ENCODE measurements around the gene SPATS2.
"Not testable (repeated sequence)": the region's sequence is repeated elsewhere in the genome, so short reads cannot be mapped to it uniquely, and the experiment has no call there.

Gene SPATS2

DNA sequence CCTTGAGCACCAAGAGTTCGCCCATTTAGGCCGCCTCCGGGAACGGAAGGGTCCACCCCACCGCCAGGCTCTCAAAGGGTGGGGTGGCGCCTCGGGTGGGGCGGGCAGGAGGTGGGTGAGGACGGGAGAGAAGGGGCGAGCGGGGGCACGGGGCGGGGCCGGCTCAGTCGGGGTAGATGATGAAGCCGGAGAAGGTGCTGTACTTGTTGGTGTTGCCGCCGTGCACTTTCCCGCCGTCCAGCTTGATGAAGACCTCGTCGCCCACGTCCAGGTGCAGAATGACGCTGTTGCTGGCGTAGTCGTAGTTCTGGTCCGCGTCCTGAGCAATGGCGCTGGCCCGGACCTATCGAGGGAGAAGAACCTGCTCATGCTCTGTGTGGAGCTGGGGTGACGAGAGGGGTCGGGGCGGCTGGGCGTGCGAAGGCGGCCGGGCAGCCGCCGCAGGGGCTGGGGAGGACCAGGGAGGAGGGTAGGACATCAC is 34.3 kb upstream of the SPATS2 start:
- no peak for DNase-seq (ENCODE audit: low read depth)
- peak overlapping the region; percentile 15; the same call in 1 of the 2 replicates for H3K4me3 ChIP-seq (ENCODE audit: low read length)
- TF ChIP-seq, protein P1, sequence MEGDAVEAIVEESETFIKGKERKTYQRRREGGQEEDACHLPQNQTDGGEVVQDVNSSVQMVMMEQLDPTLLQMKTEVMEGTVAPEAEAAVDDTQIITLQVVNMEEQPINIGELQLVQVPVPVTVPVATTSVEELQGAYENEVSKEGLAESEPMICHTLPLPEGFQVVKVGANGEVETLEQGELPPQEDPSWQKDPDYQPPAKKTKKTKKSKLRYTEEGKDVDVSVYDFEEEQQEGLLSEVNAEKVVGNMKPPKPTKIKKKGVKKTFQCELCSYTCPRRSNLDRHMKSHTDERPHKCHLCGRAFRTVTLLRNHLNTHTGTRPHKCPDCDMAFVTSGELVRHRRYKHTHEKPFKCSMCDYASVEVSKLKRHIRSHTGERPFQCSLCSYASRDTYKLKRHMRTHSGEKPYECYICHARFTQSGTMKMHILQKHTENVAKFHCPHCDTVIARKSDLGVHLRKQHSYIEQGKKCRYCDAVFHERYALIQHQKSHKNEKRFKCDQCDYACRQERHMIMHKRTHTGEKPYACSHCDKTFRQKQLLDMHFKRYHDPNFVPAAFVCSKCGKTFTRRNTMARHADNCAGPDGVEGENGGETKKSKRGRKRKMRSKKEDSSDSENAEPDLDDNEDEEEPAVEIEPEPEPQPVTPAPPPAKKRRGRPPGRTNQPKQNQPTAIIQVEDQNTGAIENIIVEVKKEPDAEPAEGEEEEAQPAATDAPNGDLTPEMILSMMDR (conservative IDR thresholded peaks at IDR 0.05; ENCODE audit: low read length) = no peak

DNA sequence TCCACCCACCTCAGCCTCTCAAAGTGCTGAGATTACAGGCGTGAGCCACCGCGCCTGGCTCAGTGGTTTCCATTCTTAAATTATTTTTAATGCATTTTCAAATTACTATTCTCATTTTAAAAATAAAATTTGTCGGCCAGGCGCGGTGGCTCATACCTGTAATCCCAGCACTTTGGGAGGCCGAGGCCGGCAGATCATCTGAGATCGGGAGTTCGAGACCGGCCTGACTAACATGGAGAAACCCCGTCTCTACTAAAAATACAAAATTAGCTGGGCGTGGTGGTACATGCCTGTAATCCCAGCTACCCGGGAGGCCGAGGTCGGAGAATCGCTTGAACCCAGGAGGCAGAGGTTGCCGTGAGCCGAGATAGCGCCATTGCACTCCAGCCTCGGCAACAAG is 33.5 kb upstream of the SPATS2 start:
- H3K4me3 ChIP-seq (ENCODE audit: low read length); DNase-seq (ENCODE audit: low read depth): not testable (repeated sequence)

DNA sequence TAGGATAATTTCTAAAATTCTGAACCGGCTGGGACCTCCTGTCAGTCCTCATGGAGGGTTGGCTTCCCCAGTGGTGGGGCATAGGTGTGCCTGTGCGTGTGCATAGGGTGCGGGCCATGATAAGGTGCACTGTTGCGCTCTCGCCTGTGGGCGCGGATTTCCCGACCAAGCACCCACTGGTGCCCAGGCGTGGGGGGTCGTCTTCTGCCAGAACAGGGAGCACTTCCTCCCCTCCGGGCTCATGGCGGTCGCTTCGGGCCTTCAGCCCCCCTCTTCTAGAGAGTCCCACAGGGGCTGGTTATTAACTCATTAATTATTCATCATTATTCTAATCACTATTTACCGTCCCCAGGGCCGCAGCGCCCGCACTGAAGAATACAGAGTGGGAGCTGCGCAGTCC is 33.0 kb upstream of the SPATS2 start:
- TF ChIP-seq, protein P1 (conservative IDR thresholded peaks at IDR 0.05; ENCODE audit: low read length) = no peak
- DNase-seq (ENCODE audit: low read depth) = no peak
- H3K4me3 ChIP-seq (ENCODE audit: low read length) = no peak overlapping the region

DNA sequence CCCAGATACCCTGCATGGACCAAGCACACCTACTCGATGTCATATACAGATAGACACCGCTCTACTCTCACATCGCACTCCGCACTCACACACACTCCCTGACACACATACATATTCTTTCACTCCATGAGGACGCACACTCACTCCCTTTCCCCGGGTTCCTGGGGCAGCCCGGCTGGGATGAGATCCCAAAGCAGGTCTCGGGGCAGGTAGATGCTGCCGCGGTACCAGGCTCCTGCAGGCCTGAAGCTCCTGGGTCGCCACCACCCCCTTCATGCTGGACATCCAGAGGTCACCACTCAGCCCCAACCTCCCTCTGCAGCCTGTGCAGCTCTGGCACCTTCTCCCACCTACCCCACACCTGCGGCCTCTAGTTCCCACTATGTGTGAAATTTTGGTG is 32.6 kb upstream of the SPATS2 start:
- no peak for DNase-seq (ENCODE audit: low read depth)
- TF ChIP-seq, protein P1 (conservative IDR thresholded peaks at IDR 0.05; ENCODE audit: low read length) = no peak
- H3K4me3 ChIP-seq (ENCODE audit: low read length) = no peak overlapping the region

DNA sequence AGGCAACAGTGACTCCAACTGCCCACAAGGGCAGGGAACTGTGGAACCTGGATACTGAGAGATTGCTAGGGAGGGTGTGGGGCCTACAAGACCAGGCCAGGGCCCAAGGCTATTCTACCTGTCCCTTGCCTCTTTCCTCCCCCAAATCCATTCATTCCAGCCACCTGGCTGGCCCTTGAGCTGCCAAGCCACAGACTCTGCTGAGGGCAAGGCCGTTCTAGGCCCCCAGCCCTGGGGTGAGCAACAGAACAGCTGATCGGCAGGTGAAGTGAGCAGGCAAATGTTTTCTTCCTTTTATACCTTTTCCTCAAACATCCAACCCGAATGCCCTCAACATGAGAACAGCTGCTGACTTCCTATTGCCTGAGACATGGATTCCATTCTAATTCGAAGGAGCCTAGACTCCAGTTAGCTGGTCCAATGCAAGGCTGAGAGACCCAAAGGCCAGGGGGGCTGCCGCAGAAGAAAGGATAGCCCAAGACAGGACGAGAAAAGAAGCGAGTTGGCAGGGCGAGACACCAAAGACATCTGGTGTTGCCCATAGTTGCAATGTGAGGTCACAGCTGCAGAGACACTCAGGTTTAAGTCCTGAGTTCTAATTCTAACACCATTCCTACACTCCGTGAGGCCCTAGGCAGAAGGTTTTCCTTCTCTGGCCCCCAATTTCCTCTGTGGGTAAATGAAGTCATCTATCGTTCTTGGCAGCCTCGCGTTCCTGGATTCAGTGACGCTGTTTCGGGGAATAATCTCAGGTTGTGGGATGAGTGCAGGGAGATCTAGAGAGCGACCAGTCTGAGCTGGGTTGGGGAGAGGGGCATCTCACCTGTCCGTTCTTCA is 31.9 kb upstream of the SPATS2 start:
- TF ChIP-seq, protein P1 (conservative IDR thresholded peaks at IDR 0.05; ENCODE audit: low read length) = no peak
- H3K4me3 ChIP-seq (ENCODE audit: low read length) = no peak overlapping the region
- DNase-seq (ENCODE audit: low read depth) = no peak

DNA sequence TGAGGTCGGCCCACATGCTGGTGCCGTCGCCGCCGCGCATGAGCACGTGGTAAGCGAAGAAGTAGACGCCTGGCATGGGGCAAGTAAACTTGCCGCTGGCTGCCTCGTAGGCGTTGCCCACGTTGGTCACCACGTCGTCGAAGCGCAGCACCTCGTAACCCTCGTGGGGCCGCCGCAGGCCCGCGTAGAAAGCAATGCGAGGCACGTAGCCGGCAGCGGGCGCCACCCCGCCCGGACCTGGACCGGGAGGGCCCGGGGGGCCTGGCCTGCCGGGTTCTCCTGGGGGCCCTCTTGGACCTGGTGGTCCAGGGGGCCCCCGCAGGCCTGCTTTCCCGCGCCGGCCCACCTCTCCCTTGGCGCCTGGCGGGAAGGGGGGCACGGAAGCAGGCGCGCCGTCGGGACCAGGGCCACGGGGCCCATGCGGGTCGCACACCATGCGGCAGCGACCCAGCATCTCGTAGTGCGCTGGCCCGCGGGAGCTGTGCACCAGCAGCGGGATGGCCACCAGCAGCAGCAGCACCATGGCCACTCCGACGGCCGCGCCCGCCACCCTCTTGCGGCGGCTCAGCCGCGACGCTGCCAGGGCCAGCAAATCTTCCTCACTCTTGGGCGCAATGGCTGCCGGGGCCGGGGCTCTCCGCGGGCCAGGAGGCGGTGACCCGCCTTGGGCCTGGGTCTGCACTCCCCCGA is 31.2 kb upstream of the SPATS2 start:
- TF ChIP-seq, protein P1 (conservative IDR thresholded peaks at IDR 0.05; ENCODE audit: low read length) = no peak
- no peak for DNase-seq (ENCODE audit: low read depth)
- H3K4me3 ChIP-seq (ENCODE audit: low read length) = no peak overlapping the region

DNA sequence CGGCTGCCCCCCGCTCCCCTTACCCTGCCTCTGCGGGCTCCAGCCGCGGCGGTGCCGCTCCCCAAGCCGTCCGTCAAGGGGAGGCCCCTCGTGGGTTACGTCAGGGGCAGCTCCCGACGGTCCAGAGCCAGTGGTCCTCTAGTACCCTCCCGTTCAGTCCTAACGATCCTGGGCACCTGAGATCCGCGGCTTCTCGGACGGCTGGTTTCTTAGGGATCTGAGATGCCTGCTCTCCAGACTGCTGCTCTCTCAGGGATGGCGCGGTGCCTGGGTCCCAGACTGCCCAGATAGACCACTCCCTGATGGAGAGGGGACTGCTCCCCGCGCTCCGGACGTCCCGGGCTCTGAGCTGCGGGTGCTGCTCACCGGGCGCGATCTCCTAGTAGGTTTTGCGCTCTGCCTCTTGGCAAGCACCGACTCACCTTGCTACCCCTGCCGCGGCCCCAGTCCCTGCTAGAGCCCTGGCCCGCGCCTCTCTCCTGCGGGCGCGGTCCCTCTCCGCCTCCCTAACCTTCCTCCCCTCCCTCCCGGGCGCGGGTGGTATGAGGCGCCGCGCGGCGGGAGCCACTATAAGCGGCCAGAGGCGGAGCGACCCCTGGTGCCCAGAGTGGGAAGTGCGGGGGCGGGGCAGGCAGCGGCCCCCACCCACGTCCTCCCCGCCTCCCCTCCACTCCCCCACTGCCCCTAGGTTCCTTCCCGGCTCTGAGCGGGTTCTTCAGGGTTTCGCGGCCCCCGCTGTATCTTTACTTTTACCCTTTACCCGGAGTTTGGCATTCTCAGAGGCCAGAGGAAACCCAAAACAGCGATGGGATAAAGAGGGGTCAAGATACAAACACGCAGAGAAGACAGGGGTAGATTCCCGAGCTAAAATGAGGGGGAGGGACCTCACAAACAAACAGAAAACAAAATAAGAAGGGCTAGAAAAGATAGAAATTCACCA is 30.3 kb upstream of the SPATS2 start, which contains the start of gene C1QL4:
C1QL4 (minus strand) TSS at position 544 of the 940 bp plus-strand sequence. CDS start 711 bp downstream, outside the sequence.
- TF ChIP-seq, protein P1 (conservative IDR thresholded peaks at IDR 0.05; ENCODE audit: low read length) = peak; percentile 68
- peak; percentile 45 for DNase-seq (ENCODE audit: low read depth)
- H3K4me3 ChIP-seq (ENCODE audit: low read length) = peak within 1 kb of the TSS; percentile 47
